ENCODE results near the gene TMEM208.

DNA sequence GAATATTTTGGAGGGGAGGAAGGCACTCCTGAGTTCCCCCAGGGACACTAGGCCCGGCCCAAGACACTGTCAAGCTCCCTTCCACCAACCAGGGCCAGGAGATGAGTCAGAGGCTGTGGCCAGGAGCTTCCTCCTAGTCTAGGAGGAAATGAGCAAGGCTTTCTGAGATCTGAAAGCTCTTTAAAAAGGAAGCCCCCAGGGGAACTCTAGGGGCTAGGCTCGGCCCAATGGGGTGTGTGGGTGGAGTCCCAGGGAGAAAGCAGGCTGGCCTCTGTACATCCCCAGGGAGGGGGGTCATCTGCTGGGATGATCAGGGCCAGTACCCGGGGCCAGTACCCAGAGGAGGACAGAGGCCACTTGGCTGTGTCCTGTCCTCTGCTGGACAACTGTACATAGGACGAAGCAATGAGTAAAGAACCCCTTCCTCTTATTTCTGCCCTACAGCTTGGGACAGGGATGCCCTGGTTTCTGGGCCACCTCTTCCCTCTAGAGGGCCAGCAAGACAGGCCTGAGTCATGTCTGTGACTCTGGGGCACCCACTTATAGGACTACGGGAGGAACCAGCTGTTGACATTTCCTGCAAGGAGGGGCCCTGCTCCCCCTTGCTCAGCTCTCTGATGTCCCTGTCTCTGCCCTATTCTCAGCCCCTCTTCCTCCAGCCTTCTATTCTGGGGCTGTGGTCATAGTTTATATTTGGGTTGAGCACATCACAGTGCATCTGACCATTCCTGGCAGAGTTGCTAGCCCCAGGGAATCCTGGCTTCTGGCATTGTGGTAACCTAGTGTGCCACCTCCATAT lies 17.7 kb downstream of the TMEM208 start:
- TF ChIP-seq, protein P1, sequence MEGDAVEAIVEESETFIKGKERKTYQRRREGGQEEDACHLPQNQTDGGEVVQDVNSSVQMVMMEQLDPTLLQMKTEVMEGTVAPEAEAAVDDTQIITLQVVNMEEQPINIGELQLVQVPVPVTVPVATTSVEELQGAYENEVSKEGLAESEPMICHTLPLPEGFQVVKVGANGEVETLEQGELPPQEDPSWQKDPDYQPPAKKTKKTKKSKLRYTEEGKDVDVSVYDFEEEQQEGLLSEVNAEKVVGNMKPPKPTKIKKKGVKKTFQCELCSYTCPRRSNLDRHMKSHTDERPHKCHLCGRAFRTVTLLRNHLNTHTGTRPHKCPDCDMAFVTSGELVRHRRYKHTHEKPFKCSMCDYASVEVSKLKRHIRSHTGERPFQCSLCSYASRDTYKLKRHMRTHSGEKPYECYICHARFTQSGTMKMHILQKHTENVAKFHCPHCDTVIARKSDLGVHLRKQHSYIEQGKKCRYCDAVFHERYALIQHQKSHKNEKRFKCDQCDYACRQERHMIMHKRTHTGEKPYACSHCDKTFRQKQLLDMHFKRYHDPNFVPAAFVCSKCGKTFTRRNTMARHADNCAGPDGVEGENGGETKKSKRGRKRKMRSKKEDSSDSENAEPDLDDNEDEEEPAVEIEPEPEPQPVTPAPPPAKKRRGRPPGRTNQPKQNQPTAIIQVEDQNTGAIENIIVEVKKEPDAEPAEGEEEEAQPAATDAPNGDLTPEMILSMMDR (IDR thresholded peaks at IDR 0.05): peak in 1 of 6 experiments; percentile 26
- TF ChIP-seq POLR2A (IDR thresholded peaks at IDR 0.05): peak in 1 of 4 donors; percentile 12

Data from esophagus squamous epithelium (tissue), 4 donors.